ENCODE measurements around the gene GTF2IRD1. TPM values are rescaled to one million over a fixed set of nuclear protein-coding genes. Genes with fewer than 3 reads are reported as not detected.

The GTF2IRD1 gene
- total RNA-seq, 5 donors from 2014 or later (not counting 1 experiment from before 2014, with no cell fraction given): 1.2 to 6.9 (median 3.3) TPM

GRCh38 chr7:74479066-74479781, 25.5 kb downstream of the GTF2IRD1 start:
- Mint-ChIP-seq H3K27me3 (peaks cover 9 to 10% of the 10 kb centered on the region in 2 donors), H3K4me1 (peaks cover 0 to 6% (median 2%) of the 10 kb centered on the region in 3 donors), H3K4me3 (no peak overlapping the region), H3K27ac (no peak overlapping the region), H3K9me3 (no peaks in the 10 kb centered on the region), H3K36me3 (no peaks in the 10 kb centered on the region)
- no peaks in the 10 kb centered on the region for H3K36me3 ChIP-seq (ENCODE audit: control insufficient read depth in 2 of 2, extremely low read depth in 1 of 2, insufficient read depth in 1 of 2, low read length in 1 of 2)
- H3K27me3 ChIP-seq (replicated peaks in 1 of 2; ENCODE audit: control insufficient read depth in 2 of 2, extremely low read depth in 1 of 2, insufficient read depth in 2 of 2, low read length in 1 of 2): peaks cover 0 to 39% of the 10 kb centered on the region in 2 experiments
- DNase-seq: no peak
- no peak overlapping the region for H3K27ac ChIP-seq (ENCODE audit: low read length)
- no peaks in the 10 kb centered on the region for H3K9me3 ChIP-seq
- ChIA-PET CTCF (interaction anchor here in 1 of 2 donors (0.7 kb wide), 1 partner anchor 15 kb away, joined by 5 read pairs; no protein-coding TSS in a partner anchor), POLR2A (interaction anchor here in 1 of 2 donors (0.7 kb wide), 1 partner anchor 322 kb away, joined by 9 read pairs; no protein-coding TSS in a partner anchor)
- peaks cover 0 to 7% of the 10 kb centered on the region in 2 experiments for H3K4me1 ChIP-seq (ENCODE audit: control insufficient read depth in 1 of 2, extremely low read depth in 1 of 2, insufficient read depth in 2 of 2, low read length in 2 of 2)
- 68% methylated on average over 8 of the region's 19 CpGs for WGBS (ENCODE audit: insufficient coverage)
- H3K4me3 ChIP-seq (ENCODE audit: control insufficient read depth in 1 of 2, extremely low read depth in 1 of 2, low read length in 1 of 2): no peak overlapping the region
- no peak for ATAC-seq (replicated peaks in 1 of 4)

GRCh38 chr7:74479961-74480829, 26.5 kb downstream of the GTF2IRD1 start:
- POLR2A ChIA-PET: interaction anchor here in 1 of 2 donors (0.7 kb wide), 1 partner anchor 323 kb away, joined by 9 read pairs; no protein-coding TSS in a partner anchor
- H3K4me1 ChIP-seq (ENCODE audit: control insufficient read depth in 1 of 2, extremely low read depth in 1 of 2, insufficient read depth in 2 of 2, low read length in 2 of 2): peaks cover 0 to 7% of the 10 kb centered on the region in 2 experiments
- H3K27ac Mint-ChIP-seq: no peak overlapping the region
- H3K36me3 Mint-ChIP-seq: no peaks in the 10 kb centered on the region
- H3K36me3 ChIP-seq (ENCODE audit: control insufficient read depth in 2 of 2, extremely low read depth in 1 of 2, insufficient read depth in 1 of 2, low read length in 1 of 2): no peaks in the 10 kb centered on the region
- H3K4me3 Mint-ChIP-seq: no peak overlapping the region
- DNase-seq: peak in 1 of 35 experiments; percentile 10
- CTCF ChIA-PET: no interaction called here
- H3K27me3 ChIP-seq (replicated peaks in 1 of 2; ENCODE audit: control insufficient read depth in 2 of 2, extremely low read depth in 1 of 2, insufficient read depth in 2 of 2, low read length in 1 of 2): peaks cover 0 to 41% of the 10 kb centered on the region in 2 experiments
- H3K27ac ChIP-seq (ENCODE audit: low read length): no peak overlapping the region
- no peaks in the 10 kb centered on the region for H3K9me3 ChIP-seq
- 66% methylated on average over 30 of the region's 40 CpGs for WGBS (ENCODE audit: insufficient coverage)
- no peak for ATAC-seq (replicated peaks in 1 of 4)
- H3K4me1 Mint-ChIP-seq: peaks cover 0 to 6% (median 2%) of the 10 kb centered on the region in 3 donors
- H3K27me3 Mint-ChIP-seq: peaks cover 9 to 10% of the 10 kb centered on the region in 2 donors
- H3K4me3 ChIP-seq (ENCODE audit: control insufficient read depth in 1 of 2, extremely low read depth in 1 of 2, low read length in 1 of 2): no peak overlapping the region
- H3K9me3 Mint-ChIP-seq: no peaks in the 10 kb centered on the region

DNA sequence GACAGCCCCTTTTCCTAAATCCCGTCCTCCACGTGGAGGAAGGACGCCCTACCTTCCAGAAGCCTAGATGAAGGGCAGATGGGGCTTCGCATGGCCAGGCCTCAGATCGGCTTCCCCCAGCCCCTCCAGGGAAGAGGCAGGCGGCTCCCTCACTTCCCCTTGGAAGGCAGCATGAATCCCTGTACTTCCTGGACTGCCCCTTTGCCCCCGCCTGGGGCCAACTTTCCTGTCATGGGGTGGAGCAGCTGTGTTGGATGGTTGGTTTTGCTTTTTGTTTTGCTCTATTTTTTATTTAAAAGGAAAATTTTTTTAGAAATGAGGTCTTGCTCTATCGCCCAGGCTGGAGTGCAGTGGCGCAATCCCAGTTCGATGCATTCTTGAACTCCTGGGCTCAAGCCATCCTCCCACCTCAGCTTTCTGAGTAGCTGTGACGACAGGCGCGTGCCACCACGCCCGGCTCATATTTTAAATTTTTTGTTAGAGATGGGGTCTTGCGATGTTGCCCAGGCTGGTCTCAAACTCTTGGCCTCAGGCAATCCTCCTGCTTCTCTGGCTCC, 27.2 kb downstream of the GTF2IRD1 start:
- no peak for ATAC-seq (replicated peaks in 1 of 4)

GRCh38 chr7:74481458-74482196, 27.9 kb downstream of the GTF2IRD1 start:
- H3K9me3 ChIP-seq: no peaks in the 10 kb centered on the region
- peaks cover 0 to 7% of the 10 kb centered on the region in 2 experiments for H3K4me1 ChIP-seq (ENCODE audit: control insufficient read depth in 1 of 2, extremely low read depth in 1 of 2, insufficient read depth in 2 of 2, low read length in 2 of 2)
- no peak overlapping the region for H3K27ac Mint-ChIP-seq
- no peak overlapping the region for H3K27ac ChIP-seq (ENCODE audit: low read length)
- no peak overlapping the region for H3K4me3 ChIP-seq (ENCODE audit: control insufficient read depth in 1 of 2, extremely low read depth in 1 of 2, low read length in 1 of 2)
- no peaks in the 10 kb centered on the region for H3K9me3 Mint-ChIP-seq
- no peaks in the 10 kb centered on the region for H3K36me3 ChIP-seq (ENCODE audit: control insufficient read depth in 2 of 2, extremely low read depth in 1 of 2, insufficient read depth in 1 of 2, low read length in 1 of 2)
- peaks cover 9 to 10% of the 10 kb centered on the region in 2 donors for H3K27me3 Mint-ChIP-seq
- H3K4me3 Mint-ChIP-seq: no peak overlapping the region
- 85% methylated on average over 8 of the region's 8 CpGs for WGBS (ENCODE audit: insufficient coverage)
- H3K4me1 Mint-ChIP-seq: peaks cover 0 to 6% (median 2%) of the 10 kb centered on the region in 3 donors
- DNase-seq (no peak), ATAC-seq (replicated peaks in 1 of 4) (no peak)
- no peaks in the 10 kb centered on the region for H3K36me3 Mint-ChIP-seq
- H3K27me3 ChIP-seq (replicated peaks in 1 of 2; ENCODE audit: control insufficient read depth in 2 of 2, extremely low read depth in 1 of 2, insufficient read depth in 2 of 2, low read length in 1 of 2): peaks cover 0 to 41% of the 10 kb centered on the region in 2 experiments
- ChIA-PET POLR2A (no interaction called here), CTCF (no interaction called here)

More for the DNA sequence above, 27.2 kb downstream of the GTF2IRD1 start:
- Histone ChIP-seq H3K4me3 (ENCODE audit: control insufficient read depth in 1 of 2, extremely low read depth in 1 of 2, low read length in 1 of 2) (no peak overlapping the region), H3K9me3 (no peaks in the 10 kb centered on the region), H3K27ac (ENCODE audit: low read length) (no peak overlapping the region), H3K27me3 (replicated peaks in 1 of 2; ENCODE audit: control insufficient read depth in 2 of 2, extremely low read depth in 1 of 2, insufficient read depth in 2 of 2, low read length in 1 of 2) (peaks cover 0 to 41% of the 10 kb centered on the region in 2 experiments), H3K36me3 (ENCODE audit: control insufficient read depth in 2 of 2, extremely low read depth in 1 of 2, insufficient read depth in 1 of 2, low read length in 1 of 2) (no peaks in the 10 kb centered on the region), H3K4me1 (ENCODE audit: control insufficient read depth in 1 of 2, extremely low read depth in 1 of 2, insufficient read depth in 2 of 2, low read length in 2 of 2) (peaks cover 0 to 7% of the 10 kb centered on the region in 2 experiments)
- ChIA-PET CTCF (no interaction called here), POLR2A (no interaction called here)
- no peak for DNase-seq
- Mint-ChIP-seq H3K27me3 (peaks cover 9 to 10% of the 10 kb centered on the region in 2 donors), H3K4me3 (no peak overlapping the region), H3K9me3 (no peaks in the 10 kb centered on the region), H3K27ac (no peak overlapping the region), H3K36me3 (no peaks in the 10 kb centered on the region), H3K4me1 (peaks cover 0 to 6% (median 2%) of the 10 kb centered on the region in 3 donors)
- 60% methylated on average over 1 of the region's 16 CpGs for WGBS (ENCODE audit: insufficient coverage)

DNA sequence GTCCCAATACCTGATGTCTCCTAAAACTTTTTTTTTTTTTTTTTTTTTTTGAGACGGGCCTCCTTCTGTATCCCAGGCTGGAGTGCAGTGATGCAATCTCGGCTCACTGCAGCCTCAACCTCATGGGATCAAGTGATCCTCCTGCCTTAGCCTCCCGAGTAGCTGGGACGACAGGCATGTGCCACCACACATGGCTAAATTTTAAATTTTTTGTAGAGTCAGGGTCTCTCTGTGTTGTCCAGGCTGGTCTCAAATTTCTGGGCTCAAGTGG, 28.4 kb downstream of the GTF2IRD1 start:
- H3K27me3 Mint-ChIP-seq: peaks cover 8 to 9% of the 10 kb centered on the region in 2 donors
- CTCF ChIA-PET: no interaction called here
- WGBS (ENCODE audit: insufficient coverage): no CpG with 5 or more reads among the region's 4 CpGs
- Histone ChIP-seq H3K9me3 (no peaks in the 10 kb centered on the region), H3K4me3 (ENCODE audit: control insufficient read depth in 1 of 2, extremely low read depth in 1 of 2, low read length in 1 of 2) (no peak overlapping the region), H3K36me3 (ENCODE audit: control insufficient read depth in 2 of 2, extremely low read depth in 1 of 2, insufficient read depth in 1 of 2, low read length in 1 of 2) (no peaks in the 10 kb centered on the region), H3K27me3 (replicated peaks in 1 of 2; ENCODE audit: control insufficient read depth in 2 of 2, extremely low read depth in 1 of 2, insufficient read depth in 2 of 2, low read length in 1 of 2) (peaks cover 0 to 41% of the 10 kb centered on the region in 2 experiments), H3K4me1 (ENCODE audit: control insufficient read depth in 1 of 2, extremely low read depth in 1 of 2, insufficient read depth in 2 of 2, low read length in 2 of 2) (peaks cover 0 to 7% of the 10 kb centered on the region in 2 experiments), H3K27ac (ENCODE audit: low read length) (no peak overlapping the region)
- ATAC-seq (replicated peaks in 1 of 4) (no peak), DNase-seq (no peak)
- peaks cover 0 to 6% (median 2%) of the 10 kb centered on the region in 3 donors for H3K4me1 Mint-ChIP-seq
- H3K9me3 Mint-ChIP-seq: no peaks in the 10 kb centered on the region
- POLR2A ChIA-PET: no interaction called here
- no peak overlapping the region for H3K27ac Mint-ChIP-seq
- H3K36me3 Mint-ChIP-seq: no peaks in the 10 kb centered on the region
- no peak overlapping the region for H3K4me3 Mint-ChIP-seq
